Effector memory CD4-positive, alpha-beta T cell (primary cell): Measurements from ENCODE around the gene ERCC4.

Experiments
- DNase-seq, 3 donors: peaks; one replicate each; pipeline ENCODE4 v3.0.0-alpha.2; 2020
- H3K27ac ChIP-seq: 2 replicates; pipeline ENCODE4 v1.7.0; 2013; ENCODE audit warnings: mild to moderate bottlenecking, low read length, moderate library complexity; ENCODE audit not compliant: insufficient read depth, poor library complexity, severe bottlenecking
- H3K27me3 ChIP-seq: replicated peaks from 2 replicates; pipeline ENCODE4 v1.7.0; 2013; ENCODE audit warnings: mild to moderate bottlenecking, low read length; ENCODE audit not compliant: insufficient read depth, control insufficient read depth, poor library complexity, severe bottlenecking
- H3K36me3 ChIP-seq: 2 replicates; pipeline ENCODE4 v1.7.0; 2013; ENCODE audit warnings: mild to moderate bottlenecking, low read length, moderate library complexity; ENCODE audit not compliant: control insufficient read depth, insufficient read depth
- H3K4me1 ChIP-seq: 2 replicates; pipeline ENCODE4 v1.7.0; 2013; ENCODE audit warnings: low read length, mild to moderate bottlenecking; ENCODE audit not compliant: control insufficient read depth, insufficient read depth, poor library complexity, severe bottlenecking
- H3K4me3 ChIP-seq: 2 replicates; pipeline ENCODE4 v1.7.0; 2013; ENCODE audit warnings: low read length, low read depth, mild to moderate bottlenecking; ENCODE audit not compliant: insufficient read depth, poor library complexity, severe bottlenecking
- H3K9me3 ChIP-seq: 2 replicates; pipeline ENCODE4 v1.7.0; 2013; ENCODE audit warnings: mild to moderate bottlenecking, low read length, moderate library complexity; ENCODE audit not compliant: control insufficient read depth

Gene ERCC4

GRCh38 chr16:13926464-13926863, 6.5 kb downstream of the ERCC4 start:
- Histone ChIP-seq H3K36me3 (peaks cover 9% of the 10 kb centered on the region), H3K27ac (no peak overlapping the region), H3K4me3 (no peak overlapping the region), H3K4me1 (no peaks in the 10 kb centered on the region), H3K9me3 (no peaks in the 10 kb centered on the region), H3K27me3 (no peaks in the 10 kb centered on the region)
- DNase-seq = no peak

GRCh38 chr16:13926891-13927290, 6.9 kb downstream of the ERCC4 start:
- no peaks in the 10 kb centered on the region for H3K27me3 ChIP-seq
- no peaks in the 10 kb centered on the region for H3K9me3 ChIP-seq
- H3K4me3 ChIP-seq = no peak overlapping the region
- H3K4me1 ChIP-seq = no peaks in the 10 kb centered on the region
- no peak overlapping the region for H3K27ac ChIP-seq
- DNase-seq = no peak
- peaks cover 9% of the 10 kb centered on the region for H3K36me3 ChIP-seq

DNA sequence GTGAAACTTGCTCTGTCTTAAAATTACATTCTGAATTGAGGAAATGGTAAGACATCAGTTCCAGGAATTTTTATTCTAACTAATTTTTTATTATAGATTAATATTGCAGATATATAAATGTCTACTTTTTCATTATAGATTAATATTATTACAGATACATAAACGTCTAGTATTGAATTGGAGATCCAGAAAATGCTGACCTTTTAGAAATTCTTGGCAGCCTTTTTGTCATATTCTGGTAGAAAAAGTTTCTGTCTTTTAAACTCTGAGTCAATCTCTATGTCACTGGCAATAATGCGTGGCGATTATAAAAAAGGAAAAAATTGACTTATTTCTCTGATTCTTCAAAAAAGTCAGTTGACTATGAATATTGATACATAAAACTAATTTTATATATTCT, 8.7 kb downstream of the ERCC4 start:
- Histone ChIP-seq H3K4me3 (no peak overlapping the region), H3K36me3 (peaks cover 9% of the 10 kb centered on the region), H3K27ac (no peak overlapping the region), H3K27me3 (no peaks in the 10 kb centered on the region), H3K9me3 (no peaks in the 10 kb centered on the region), H3K4me1 (no peaks in the 10 kb centered on the region)
- DNase-seq = no peak

DNA sequence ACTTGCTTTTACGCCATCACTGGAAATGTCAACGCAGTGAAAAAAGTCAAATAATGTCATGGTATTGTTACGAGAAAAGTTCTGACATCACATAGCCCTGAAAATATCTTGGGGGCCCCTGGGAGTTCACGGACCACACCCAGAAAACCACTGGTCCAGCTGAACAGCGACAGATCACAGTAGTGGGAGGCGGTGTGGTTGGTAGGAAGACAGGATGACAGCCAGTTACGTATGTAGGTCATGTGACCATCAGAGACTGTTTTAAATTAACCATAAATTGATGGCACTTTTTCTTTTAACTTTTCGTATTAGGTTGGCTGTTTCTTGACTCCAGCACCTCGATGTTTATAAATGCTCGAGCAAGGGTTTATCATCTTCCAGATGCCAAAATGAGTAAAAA, 11.9 kb downstream of the ERCC4 start:
- Histone ChIP-seq H3K27me3 (no peaks in the 10 kb centered on the region), H3K27ac (no peak overlapping the region), H3K36me3 (peaks cover 16% of the 10 kb centered on the region), H3K9me3 (no peaks in the 10 kb centered on the region), H3K4me3 (no peak overlapping the region), H3K4me1 (no peaks in the 10 kb centered on the region)
- DNase-seq = no peak

GRCh38 chr16:13935408-13935807, 15.5 kb downstream of the ERCC4 start:
- H3K9me3 ChIP-seq = no peaks in the 10 kb centered on the region
- H3K4me1 ChIP-seq = no peaks in the 10 kb centered on the region
- no peak for DNase-seq
- H3K36me3 ChIP-seq = peaks cover 33% of the 10 kb centered on the region
- no peak overlapping the region for H3K4me3 ChIP-seq
- no peak overlapping the region for H3K27ac ChIP-seq
- no peaks in the 10 kb centered on the region for H3K27me3 ChIP-seq

GRCh38 chr16:13936155-13936554, 16.2 kb downstream of the ERCC4 start:
- Histone ChIP-seq H3K27ac (no peak overlapping the region), H3K9me3 (no peaks in the 10 kb centered on the region), H3K4me1 (no peaks in the 10 kb centered on the region), H3K27me3 (no peaks in the 10 kb centered on the region), H3K36me3 (peaks cover 33% of the 10 kb centered on the region), H3K4me3 (no peak overlapping the region)
- DNase-seq = no peak

DNA sequence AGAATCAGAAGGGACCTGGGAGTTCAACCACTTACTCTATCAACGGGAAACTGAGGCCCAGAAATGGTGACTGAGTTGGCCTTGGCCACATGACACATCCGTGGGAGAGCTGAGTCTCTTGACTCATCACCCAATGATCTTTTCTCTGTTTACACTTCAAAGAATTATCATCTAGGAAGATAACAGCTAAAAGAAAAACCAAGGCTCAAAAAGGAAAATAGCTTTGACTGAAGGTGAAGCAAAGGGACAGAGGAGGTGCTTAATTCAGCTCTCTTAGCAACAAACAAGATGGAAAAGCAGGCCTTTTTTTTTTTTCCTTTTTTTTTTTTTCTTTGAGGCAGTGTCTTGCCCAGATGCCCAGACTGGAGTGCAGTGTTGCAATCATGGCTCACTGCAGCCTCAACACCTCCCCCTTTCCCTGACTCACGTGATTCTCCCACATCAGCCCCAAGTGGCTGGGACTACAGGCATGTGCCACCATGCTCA, 16.7 kb downstream of the ERCC4 start:
- Histone ChIP-seq H3K27me3 (no peaks in the 10 kb centered on the region), H3K4me3 (no peak overlapping the region), H3K9me3 (no peaks in the 10 kb centered on the region), H3K27ac (no peak overlapping the region), H3K4me1 (no peaks in the 10 kb centered on the region), H3K36me3 (peaks cover 33% of the 10 kb centered on the region)
- DNase-seq = no peak

DNA sequence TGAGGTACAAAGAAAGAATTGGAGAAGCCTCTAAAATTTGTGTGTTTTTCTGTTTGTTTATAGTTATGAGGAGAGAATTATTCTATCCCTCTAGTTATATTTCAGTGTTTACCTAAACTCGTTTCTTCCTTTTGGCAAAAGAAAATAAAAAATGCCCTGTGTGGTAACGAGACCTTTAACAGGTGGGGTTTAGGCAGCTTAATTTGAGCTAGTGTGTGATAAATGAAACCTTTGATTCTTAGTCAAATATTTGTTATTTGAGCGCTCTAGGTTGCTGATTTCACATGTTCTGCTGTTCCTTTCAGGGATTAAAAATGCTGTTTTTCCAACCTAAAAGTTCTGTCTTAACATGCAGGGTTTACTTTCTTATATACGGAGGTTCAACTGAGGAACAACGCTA, 17.5 kb downstream of the ERCC4 start:
- H3K4me3 ChIP-seq = no peak overlapping the region
- no peaks in the 10 kb centered on the region for H3K27me3 ChIP-seq
- H3K9me3 ChIP-seq = no peaks in the 10 kb centered on the region
- peaks cover 33% of the 10 kb centered on the region for H3K36me3 ChIP-seq
- DNase-seq = no peak
- no peak overlapping the region for H3K27ac ChIP-seq
- no peaks in the 10 kb centered on the region for H3K4me1 ChIP-seq

DNA sequence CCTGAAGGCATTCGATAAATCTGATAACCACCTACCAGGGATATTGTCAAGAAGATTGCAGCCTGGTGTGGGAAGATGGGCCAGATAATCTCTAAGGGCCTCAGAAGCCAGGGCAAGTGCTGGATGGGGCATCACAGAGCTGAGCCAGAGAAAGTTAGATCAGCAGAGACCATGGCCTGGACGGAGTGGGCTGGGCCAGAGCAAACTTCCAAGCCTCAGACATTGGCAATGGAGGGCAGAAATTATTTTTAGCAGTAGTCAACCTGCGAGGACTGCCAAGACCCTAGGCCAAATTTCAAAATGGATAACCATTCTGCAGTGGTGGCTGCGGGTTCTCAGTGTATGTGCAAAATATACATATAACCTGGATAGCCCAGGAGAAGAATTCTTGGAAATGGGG, 18.5 kb downstream of the ERCC4 start:
- Histone ChIP-seq H3K27ac (no peak overlapping the region), H3K27me3 (no peaks in the 10 kb centered on the region), H3K36me3 (peaks cover 33% of the 10 kb centered on the region), H3K9me3 (no peaks in the 10 kb centered on the region), H3K4me1 (no peaks in the 10 kb centered on the region), H3K4me3 (no peak overlapping the region)
- no peak for DNase-seq

- Histone ChIP-seq H3K4me3 (no peak overlapping the region), H3K27ac (no peak overlapping the region), H3K36me3 (peaks cover 28% of the 10 kb centered on the region), H3K9me3 (no peaks in the 10 kb centered on the region), H3K4me1 (no peaks in the 10 kb centered on the region), H3K27me3 (no peaks in the 10 kb centered on the region)
- no peak for DNase-seq
These were observed 19.9 kb downstream of the ERCC4 start for GRCh38 chr16:13939821-13940220.
